GM12892 (cell line): ENCODE measurements around the gene PCSK5.

Source experiments
- POLR2A ChIP-seq: IDR thresholded peaks from 2 replicates; pipeline ENCODE4 v1.6.1; 2011; ENCODE audit warnings: low read depth, low read length, control low read depth
- POLR2AphosphoS5 ChIP-seq: IDR thresholded peaks from 2 replicates; pipeline ENCODE4 v1.6.1; 2011; ENCODE audit warnings: low read depth, low read length, control low read depth
- TAF1 ChIP-seq: IDR thresholded peaks from 2 replicates; pipeline ENCODE4 v1.6.1; 2011; ENCODE audit warnings: low read depth, mild to moderate bottlenecking, control low read depth, low read length, borderline replicate concordance

DNA sequence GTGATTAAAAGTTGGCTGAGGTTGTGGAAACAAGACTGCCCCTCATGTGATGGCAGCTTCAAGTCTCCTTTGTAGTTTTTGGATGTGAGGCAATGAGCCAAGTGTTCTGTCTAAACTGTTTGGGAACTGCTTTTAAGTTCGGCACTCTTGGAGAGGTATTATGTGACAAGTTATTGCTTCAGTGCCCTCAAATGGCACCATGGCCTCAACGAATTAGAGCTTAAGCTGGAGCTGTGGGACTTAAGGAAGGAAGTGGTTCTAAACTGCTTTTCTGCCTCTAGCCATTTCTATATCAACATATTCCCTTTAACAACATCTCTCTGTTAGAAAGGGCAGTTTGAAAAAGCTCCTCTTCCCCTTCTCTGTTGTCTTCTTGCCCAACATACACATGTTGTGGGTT, 276.1 kb downstream of the PCSK5 start:
- TF ChIP-seq POLR2AphosphoS5 (no peak), TAF1 (no peak), POLR2A (no peak)
